ENCODE measurements around the gene NUDT3.
"Not testable (repeated sequence)": the region's sequence is repeated elsewhere in the genome, so short reads cannot be mapped to it uniquely, and the experiment has no call there.

Gene NUDT3

GRCh38 chr6:34391786-34392496, 528 bp downstream of the NUDT3 start:
- DNase-seq = peak; percentile 37

- DNase-seq = no peak
Observed at GRCh38 chr6:34391473-34391785, 1.0 kb downstream of the NUDT3 start.

- peak; percentile 9 for DNase-seq
Observed at GRCh38 chr6:34390531-34391472, 1.7 kb downstream of the NUDT3 start.

GRCh38 chr6:34389034-34389433, 3.4 kb downstream of the NUDT3 start:
- DNase-seq = no peak

GRCh38 chr6:34388421-34388820, 4.0 kb downstream of the NUDT3 start:
- no peak for DNase-seq

- no peak for DNase-seq
Observed at GRCh38 chr6:34386316-34387137, 5.9 kb downstream of the NUDT3 start.

- no peak for DNase-seq
Observed at GRCh38 chr6:34385793-34386195, 6.7 kb downstream of the NUDT3 start.

GRCh38 chr6:34384321-34385153, 7.9 kb downstream of the NUDT3 start:
- no peak for DNase-seq

GRCh38 chr6:34383656-34384320, 8.7 kb downstream of the NUDT3 start:
- no peak for DNase-seq

- DNase-seq = no peak
Observed at GRCh38 chr6:34383161-34383631, 9.3 kb downstream of the NUDT3 start.

GRCh38 chr6:34381081-34381480, 11.4 kb downstream of the NUDT3 start:
- no peak for DNase-seq

- DNase-seq = no peak
Observed at GRCh38 chr6:34378470-34378869, 14.0 kb downstream of the NUDT3 start.

GRCh38 chr6:34377984-34378383, 14.5 kb downstream of the NUDT3 start:
- DNase-seq = no peak

GRCh38 chr6:34377571-34377970, 14.9 kb downstream of the NUDT3 start:
- not testable (repeated sequence) for DNase-seq

GRCh38 chr6:34375833-34376232, 16.6 kb downstream of the NUDT3 start:
- no peak for DNase-seq

- no peak for DNase-seq
Observed at GRCh38 chr6:34374508-34374907, 18.0 kb downstream of the NUDT3 start.

GRCh38 chr6:34374069-34374468, 18.4 kb downstream of the NUDT3 start:
- no peak for DNase-seq

- DNase-seq = no peak
Observed at GRCh38 chr6:34373511-34373910, 19.0 kb downstream of the NUDT3 start.

- not testable (repeated sequence) for DNase-seq
Observed at GRCh38 chr6:34371865-34372264, 20.6 kb downstream of the NUDT3 start.

GRCh38 chr6:34370361-34370760, 22.1 kb downstream of the NUDT3 start:
- no peak for DNase-seq

GRCh38 chr6:34369385-34369784, 23.1 kb downstream of the NUDT3 start:
- DNase-seq = no peak

GRCh38 chr6:34366639-34366921, 25.9 kb downstream of the NUDT3 start:
- DNase-seq = no peak
